Mesenchymal stem cell (in vitro differentiated cells and primary cell): Measurements from ENCODE around the gene CDK14.

Experiments
- DNase-seq: peaks from one replicate; pipeline ENCODE4 v3.0.0-alpha.2; 2013
- H2AFZ ChIP-seq: one replicate; pipeline ENCODE4 v1.6.1; 2013; ENCODE audit warnings: low read depth, mild to moderate bottlenecking, control low read depth, inconsistent platforms, low read length, moderate library complexity
- H2AK5ac ChIP-seq: 2 replicates; pipeline ENCODE4 v1.6.1; 2013; ENCODE audit warnings: low read length, moderate library complexity, mild to moderate bottlenecking, inconsistent platforms; ENCODE audit not compliant: severe bottlenecking
- H2BK120ac ChIP-seq: one replicate; pipeline ENCODE4 v1.6.1; 2013; ENCODE audit warnings: low read depth, mild to moderate bottlenecking, inconsistent platforms, low read length, moderate library complexity
- H2BK12ac ChIP-seq, 2 experiments: one replicate each; pipeline ENCODE4 v1.6.1; 2013; ENCODE audit warnings: inconsistent platforms in 2 of 2, low read length in 2 of 2, mild to moderate bottlenecking in 2 of 2, moderate library complexity in 2 of 2, control low read depth in 1 of 2
- H2BK15ac ChIP-seq: one replicate; pipeline ENCODE4 v1.6.1; 2013; ENCODE audit warnings: mild to moderate bottlenecking, low read depth, inconsistent platforms; ENCODE audit not compliant: poor library complexity, severe bottlenecking
- H2BK5ac ChIP-seq: 2 replicates; pipeline ENCODE4 v1.6.1; 2013; ENCODE audit warnings: low read depth, mild to moderate bottlenecking, low read length, control low read depth, inconsistent platforms; ENCODE audit not compliant: poor library complexity, severe bottlenecking
- H3K14ac ChIP-seq, 2 experiments: one replicate each; pipeline ENCODE4 v1.6.1; 2013; ENCODE audit warnings: inconsistent platforms in 2 of 2, low read length in 2 of 2, control low read depth in 1 of 2, mild to moderate bottlenecking in 1 of 2, moderate library complexity in 1 of 2
- H3K18ac ChIP-seq, 2 experiments: one replicate each; pipeline ENCODE4 v1.6.1; 2013; ENCODE audit warnings: inconsistent platforms in 2 of 2, low read length in 2 of 2, control low read depth in 1 of 2, low read depth in 1 of 2, mild to moderate bottlenecking in 1 of 2
- H3K23ac ChIP-seq, 2 experiments: one replicate each; pipeline ENCODE4 v1.6.1; 2013; ENCODE audit warnings: inconsistent platforms in 2 of 2, low read length in 2 of 2, mild to moderate bottlenecking in 2 of 2, moderate library complexity in 2 of 2, control low read depth in 1 of 2
- H3K27ac ChIP-seq: 2 replicates; pipeline ENCODE4 v1.5.1; 2013; ENCODE audit warnings: mild to moderate bottlenecking, moderate library complexity, low read length, control low read depth, inconsistent platforms; ENCODE audit not compliant: poor library complexity, severe bottlenecking
- H3K27me3 ChIP-seq, 2 experiments: 2 replicates each; pipeline versions ENCODE4 v1.6.1 to v1.7.0; 2013; ENCODE audit warnings: low read length in 2 of 2, mild to moderate bottlenecking in 2 of 2, moderate library complexity in 2 of 2, control low read depth in 1 of 2, inconsistent platforms in 1 of 2; ENCODE audit not compliant: control insufficient read depth in 1 of 2, insufficient read depth in 1 of 2
- H3K36me3 ChIP-seq, 2 experiments: 2 replicates each; pipeline versions ENCODE4 v1.6.1 to v1.7.0; 2013; ENCODE audit warnings: low read length in 2 of 2, control low read depth in 1 of 2, inconsistent platforms in 1 of 2, low read depth in 1 of 2, mild to moderate bottlenecking in 1 of 2; ENCODE audit not compliant: insufficient read depth in 2 of 2, control insufficient read depth in 1 of 2
- H3K4ac ChIP-seq, 2 experiments: one replicate each; pipeline ENCODE4 v1.6.1; 2013; ENCODE audit warnings: inconsistent platforms in 2 of 2, low read length in 2 of 2, mild to moderate bottlenecking in 2 of 2, moderate library complexity in 2 of 2, control low read depth in 1 of 2, low read depth in 1 of 2
- H3K4me1 ChIP-seq: 2 replicates; pipeline ENCODE4 v1.6.1; 2013; ENCODE audit warnings: low read depth, low read length, control low read depth; ENCODE audit not compliant: control insufficient read depth, insufficient read depth
- H3K4me2 ChIP-seq: 2 replicates; pipeline ENCODE4 v1.6.1; 2013; ENCODE audit warnings: low read length, mild to moderate bottlenecking, inconsistent platforms; ENCODE audit not compliant: poor library complexity, severe bottlenecking
- H3K4me3 ChIP-seq, 2 experiments: 2 replicates each; pipeline versions ENCODE4 v1.5.1 to v1.7.0; 2013; ENCODE audit warnings: low read length in 2 of 2, mild to moderate bottlenecking in 2 of 2, control low read depth in 1 of 2, low read depth in 1 of 2; ENCODE audit not compliant: insufficient read depth in 1 of 2
- H3K79me1 ChIP-seq: replicated peaks from 2 replicates; pipeline ENCODE4 v1.6.1; 2013; ENCODE audit warnings: mild to moderate bottlenecking, control low read depth, low read length, inconsistent platforms; ENCODE audit not compliant: poor library complexity, severe bottlenecking
- H3K9ac ChIP-seq: 2 replicates; pipeline ENCODE4 v1.7.0; 2013; ENCODE audit warnings: mild to moderate bottlenecking, low read length, moderate library complexity
- H3K9me3 ChIP-seq: 2 replicates; pipeline ENCODE4 v1.7.0; 2013; ENCODE audit warnings: mild to moderate bottlenecking, low read length; ENCODE audit not compliant: control insufficient read depth
- H4K8ac ChIP-seq: one replicate; pipeline ENCODE4 v1.6.1; 2013; ENCODE audit warnings: inconsistent platforms, mild to moderate bottlenecking, low read length, moderate library complexity
- H4K91ac ChIP-seq: one replicate; pipeline ENCODE4 v1.6.1; 2013; ENCODE audit warnings: mild to moderate bottlenecking, low read length, inconsistent platforms
- WGBS: methylation state at CpG from one replicate; pipeline ENCODE4 v1.1.7; 2013; ENCODE audit warnings: mixed read lengths; 5-methylcytosine and 5-hydroxymethylcytosine counted together

CDK14 gene

DNA sequence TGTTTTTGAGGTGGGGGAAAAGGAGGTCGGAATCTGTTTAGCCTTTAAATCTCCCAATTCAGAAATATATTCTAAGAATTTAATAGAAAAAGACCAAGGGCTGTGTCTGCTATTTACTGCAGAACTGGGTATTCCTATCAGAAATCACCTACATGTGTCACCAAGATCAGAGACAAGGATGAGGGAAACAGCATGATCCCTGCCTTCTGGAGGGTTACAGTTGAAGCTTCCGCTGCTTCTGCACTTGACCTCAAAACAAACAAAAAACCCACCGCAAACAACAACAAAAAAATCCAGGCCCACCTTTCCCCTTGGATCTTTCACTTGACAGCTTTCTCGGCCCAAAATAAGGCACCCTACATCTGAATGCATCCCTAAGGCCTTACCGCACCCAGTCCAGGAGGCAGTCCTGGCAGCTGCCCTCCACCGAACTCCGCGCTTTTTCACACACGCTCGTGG is 750 bp upstream of the CDK14 start:
- no peak overlapping the region for H2AK5ac ChIP-seq
- H3K9ac ChIP-seq = peak overlapping the region; percentile 94
- H3K4me1 ChIP-seq = no peaks in the 10 kb centered on the region
- no peak overlapping the region for H3K23ac ChIP-seq
- peaks cover 6% of the 10 kb centered on the region for H3K79me1 ChIP-seq
- no peak overlapping the region for H2BK12ac ChIP-seq
- H3K9me3 ChIP-seq = no peaks in the 10 kb centered on the region
- no peak overlapping the region for H4K8ac ChIP-seq
- H2BK5ac ChIP-seq = no peak overlapping the region
- no peaks in the 10 kb centered on the region for H3K36me3 ChIP-seq
- no peaks in the 10 kb centered on the region for H3K27me3 ChIP-seq
- H3K27ac ChIP-seq = peak overlapping the region; percentile 35
- peak overlapping the region in 1 of 2 experiments; percentile 45 for H3K14ac ChIP-seq
- WGBS = under 1% methylated on average over 8 of the region's 10 CpGs
- H2BK120ac ChIP-seq = no peak overlapping the region
- no peak overlapping the region for H2BK15ac ChIP-seq
- no peak overlapping the region for H4K91ac ChIP-seq
- H3K4ac ChIP-seq = peak overlapping the region in 1 of 2 experiments; percentile 29
- peak overlapping the region; percentile 82 to 98 for H3K4me3 ChIP-seq
- H2AFZ ChIP-seq = no peak overlapping the region
- H3K4me2 ChIP-seq = peak overlapping the region; percentile 64
- DNase-seq = no peak
- H3K18ac ChIP-seq = peak overlapping the region in 1 of 2 experiments; percentile 73

DNA sequence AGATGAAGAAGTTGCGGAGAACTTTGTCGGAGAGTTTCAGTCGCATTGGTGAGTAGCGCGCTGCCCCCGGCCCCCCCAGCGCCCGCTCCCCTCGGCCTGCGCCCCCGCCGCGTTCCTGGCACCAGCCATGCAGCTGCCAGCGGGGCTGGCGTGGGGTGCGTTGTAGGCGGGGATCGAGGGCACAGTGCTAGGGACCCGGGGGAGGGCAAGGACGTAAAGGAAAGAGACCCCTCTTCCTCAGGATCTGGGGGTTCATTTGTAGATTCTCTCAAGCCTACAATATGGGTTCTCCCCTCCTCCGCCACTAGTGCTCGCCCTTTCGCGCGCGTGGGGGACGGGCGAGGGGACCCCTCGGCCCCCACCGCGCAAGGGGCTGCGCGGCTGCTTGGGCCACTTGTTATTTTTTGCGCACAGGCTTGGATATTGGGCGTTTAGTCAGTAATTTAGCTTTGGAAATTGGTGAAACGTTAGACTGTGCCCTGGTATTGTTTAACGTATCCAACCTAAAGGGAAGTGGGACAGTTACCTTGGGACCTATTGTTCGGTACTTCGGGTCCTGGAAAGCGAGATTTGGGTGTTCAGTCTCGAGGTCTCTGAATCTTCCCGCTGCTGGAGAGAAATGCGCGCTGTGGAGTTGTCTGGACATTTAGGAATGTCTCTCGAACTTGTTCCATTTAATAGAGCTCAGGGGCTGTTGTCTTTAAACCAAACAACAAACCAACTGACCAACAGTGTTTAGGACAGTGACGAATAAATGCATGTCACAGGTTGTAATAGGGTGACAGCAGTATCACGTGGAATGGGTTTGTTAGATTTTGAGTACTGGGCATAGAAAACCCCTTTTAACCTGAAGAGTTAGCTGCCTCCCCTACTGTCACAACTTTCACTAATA is 796 bp downstream of the CDK14 start:
- H2BK120ac ChIP-seq = peak overlapping the region; percentile 42
- H3K27ac ChIP-seq = peak overlapping the region; percentile 20
- peak overlapping the region; percentile 90 for H3K4me2 ChIP-seq
- H2BK15ac ChIP-seq = peak overlapping the region; percentile 67
- 1% methylated on average over 35 of the region's 47 CpGs for WGBS
- DNase-seq = peak; percentile 67
- H2BK5ac ChIP-seq = no peak overlapping the region
- H3K18ac ChIP-seq = peak overlapping the region; percentile 95 to 97
- H2AK5ac ChIP-seq = no peak overlapping the region
- peak overlapping the region; percentile 94 for H3K9ac ChIP-seq
- H4K91ac ChIP-seq = peak overlapping the region; percentile 97
- H4K8ac ChIP-seq = peak overlapping the region; percentile 90
- H2BK12ac ChIP-seq = peak overlapping the region in 1 of 2 experiments; percentile 62
- H3K36me3 ChIP-seq = no peaks in the 10 kb centered on the region
- H3K4me1 ChIP-seq = peaks cover 1% of the 10 kb centered on the region
- H3K27me3 ChIP-seq = no peaks in the 10 kb centered on the region
- no peaks in the 10 kb centered on the region for H3K9me3 ChIP-seq
- no peak overlapping the region for H3K23ac ChIP-seq
- peaks cover 10% of the 10 kb centered on the region for H3K79me1 ChIP-seq
- H3K4me3 ChIP-seq = peak overlapping the region; percentile 95 to 98
- peak overlapping the region; percentile 62 to 83 for H3K14ac ChIP-seq
- peak overlapping the region; percentile 85 to 91 for H3K4ac ChIP-seq
- H2AFZ ChIP-seq = peak overlapping the region; percentile 60

GRCh38 chr7:90597563-90598253 is 1.6 kb downstream of the CDK14 start:
- peak overlapping the region; percentile 20 for H3K27ac ChIP-seq
- no peak overlapping the region for H2AFZ ChIP-seq
- H3K4me1 ChIP-seq = peaks cover 1% of the 10 kb centered on the region
- H3K14ac ChIP-seq = no peak overlapping the region
- H2BK5ac ChIP-seq = no peak overlapping the region
- no peak overlapping the region for H2BK15ac ChIP-seq
- no peaks in the 10 kb centered on the region for H3K27me3 ChIP-seq
- H2BK12ac ChIP-seq = no peak overlapping the region
- H3K23ac ChIP-seq = no peak overlapping the region
- WGBS = 29% methylated on average over 1 of the region's 10 CpGs
- no peak overlapping the region for H3K18ac ChIP-seq
- H2AK5ac ChIP-seq = no peak overlapping the region
- no peak overlapping the region for H4K91ac ChIP-seq
- H3K9ac ChIP-seq = peak overlapping the region; percentile 94
- H3K4me3 ChIP-seq = peak overlapping the region; percentile 95 to 98
- no peak overlapping the region for H4K8ac ChIP-seq
- DNase-seq = peak; percentile 10
- H3K4ac ChIP-seq = no peak overlapping the region
- no peaks in the 10 kb centered on the region for H3K9me3 ChIP-seq
- H2BK120ac ChIP-seq = no peak overlapping the region
- H3K79me1 ChIP-seq = peaks cover 12% of the 10 kb centered on the region
- H3K4me2 ChIP-seq = peak overlapping the region; percentile 90
- no peaks in the 10 kb centered on the region for H3K36me3 ChIP-seq

GRCh38 chr7:90599038-90599437 is 2.9 kb downstream of the CDK14 start:
- H2BK12ac ChIP-seq = no peak overlapping the region
- H4K91ac ChIP-seq = no peak overlapping the region
- no peaks in the 10 kb centered on the region for H3K27me3 ChIP-seq
- H4K8ac ChIP-seq = no peak overlapping the region
- no peak overlapping the region for H2BK5ac ChIP-seq
- WGBS = 60% methylated on average over 2 of the region's 4 CpGs
- H3K23ac ChIP-seq = no peak overlapping the region
- no peak overlapping the region for H3K18ac ChIP-seq
- no peaks in the 10 kb centered on the region for H3K9me3 ChIP-seq
- no peak overlapping the region for H3K4me2 ChIP-seq
- no peak overlapping the region for H2BK15ac ChIP-seq
- H2BK120ac ChIP-seq = no peak overlapping the region
- H3K27ac ChIP-seq = no peak overlapping the region
- H3K36me3 ChIP-seq = no peaks in the 10 kb centered on the region
- no peak overlapping the region for H3K14ac ChIP-seq
- DNase-seq = peak; percentile 49
- H3K9ac ChIP-seq = no peak overlapping the region
- no peak overlapping the region for H2AK5ac ChIP-seq
- H3K4me3 ChIP-seq = no peak overlapping the region
- no peak overlapping the region for H2AFZ ChIP-seq
- peaks cover 1% of the 10 kb centered on the region for H3K4me1 ChIP-seq
- peaks cover 12% of the 10 kb centered on the region for H3K79me1 ChIP-seq
- no peak overlapping the region for H3K4ac ChIP-seq
